ENCODE measurements around the gene TMEM114.

The TMEM114 gene

DNA sequence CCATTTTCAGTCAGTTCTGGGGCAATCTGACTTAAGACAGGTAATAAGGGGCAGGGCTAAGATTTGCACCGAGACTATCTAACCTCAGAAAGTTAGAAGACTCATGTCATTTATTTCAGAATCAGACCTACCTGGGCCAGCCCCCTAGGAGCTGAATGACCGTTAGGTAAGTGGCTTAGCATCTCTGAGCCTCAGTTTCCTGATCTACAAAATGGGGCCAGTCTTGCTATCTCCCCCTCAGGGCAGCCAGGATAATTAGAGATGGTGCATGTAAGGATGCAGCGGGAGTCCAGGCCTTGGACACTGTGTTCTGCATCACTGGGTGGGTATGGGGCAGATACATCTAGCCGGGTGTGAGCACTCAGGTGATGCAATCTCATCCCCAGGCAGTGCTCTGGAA lies 20.8 kb upstream of the TMEM114 start:
- DNase-seq, result no peak

DNA sequence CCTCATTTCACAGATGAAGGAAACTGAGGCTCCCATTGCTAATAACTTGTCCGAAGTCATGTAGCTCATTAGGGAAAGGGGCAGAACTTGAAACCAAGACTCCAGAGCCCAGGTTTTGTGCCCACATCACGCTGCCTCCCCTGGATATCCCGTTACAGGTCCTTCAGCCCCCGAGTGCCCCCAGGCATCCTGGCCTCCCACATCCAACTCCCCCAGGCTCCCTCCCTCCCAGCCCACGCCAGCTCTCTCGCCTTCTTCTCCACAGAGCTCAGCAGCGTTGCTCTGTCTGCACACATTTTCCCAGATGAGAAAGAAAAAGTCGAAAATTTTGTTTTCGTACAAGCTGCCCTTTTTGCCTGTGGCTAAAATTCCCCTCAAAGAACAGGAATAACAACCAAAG lies 16.9 kb upstream of the TMEM114 start:
- DNase-seq, result no peak

DNA sequence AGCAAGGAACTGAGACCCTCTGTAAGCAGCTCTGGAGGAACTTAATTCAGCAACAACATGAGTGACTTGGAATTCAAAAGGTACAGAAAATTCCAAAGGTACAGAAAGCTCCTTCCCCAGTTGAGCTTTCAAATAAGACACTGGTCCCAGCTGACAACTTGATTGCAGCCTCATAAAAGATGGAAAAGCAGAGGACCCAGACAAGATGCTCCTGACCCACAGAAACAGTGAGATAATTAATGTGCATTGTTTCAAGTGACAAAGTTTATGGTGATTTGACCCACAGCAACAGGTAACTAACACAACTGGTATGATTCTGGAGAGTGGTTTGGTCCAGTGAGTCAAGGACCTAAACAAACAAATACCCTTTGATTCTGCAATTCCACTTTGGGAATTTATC lies 15.2 kb upstream of the TMEM114 start:
- DNase-seq, result no peak

DNA sequence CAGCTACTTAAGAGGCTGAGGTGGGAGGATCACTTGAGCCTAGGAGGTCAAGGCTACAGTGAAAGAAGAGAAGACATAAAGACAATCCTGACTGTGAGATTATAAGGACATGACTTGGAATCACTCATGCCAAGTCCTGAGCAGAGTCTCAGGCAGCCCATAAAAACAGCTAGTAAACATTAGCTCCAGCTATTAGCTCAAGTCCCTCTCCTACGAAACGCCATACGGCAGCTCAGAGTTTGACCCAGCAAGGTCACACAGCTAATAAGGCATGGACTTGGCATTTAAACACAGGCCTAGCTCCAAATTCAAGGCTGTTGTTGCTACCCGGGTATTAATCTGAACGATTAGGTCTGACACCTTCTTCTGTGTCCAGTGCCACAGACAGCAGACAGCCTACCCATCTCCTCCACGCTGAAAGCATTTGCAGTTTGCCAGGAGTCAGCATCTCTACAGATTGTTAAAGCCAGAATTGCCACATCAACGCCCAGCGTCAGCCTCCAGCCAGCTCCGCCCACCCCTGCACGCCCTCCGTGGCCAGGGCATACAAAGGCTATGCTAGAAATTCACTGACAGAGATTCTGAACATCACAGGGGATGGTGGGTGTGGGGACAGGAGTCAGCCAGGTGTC lies 9.9 kb upstream of the TMEM114 start:
- DNase-seq, result no peak

DNA sequence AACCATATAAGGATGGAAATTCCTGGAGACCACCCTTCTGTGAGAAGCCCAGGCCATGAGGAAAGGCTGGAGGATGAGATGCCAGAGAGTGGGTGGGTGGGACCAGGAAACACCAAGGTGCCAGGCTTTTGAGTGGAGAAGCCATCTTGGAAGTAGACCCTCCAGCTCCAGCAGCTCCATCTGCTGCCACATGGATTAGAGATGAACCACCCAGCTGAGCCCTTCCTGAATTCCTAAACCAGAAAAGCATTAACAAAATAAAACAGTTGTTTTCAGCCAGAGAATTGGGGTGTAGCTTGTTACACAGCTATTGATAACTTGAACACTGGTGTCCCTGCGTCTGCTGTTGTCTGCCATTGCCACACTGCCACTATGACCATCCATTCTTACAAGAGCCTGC lies 6.3 kb upstream of the TMEM114 start:
- no peak for DNase-seq

DNA sequence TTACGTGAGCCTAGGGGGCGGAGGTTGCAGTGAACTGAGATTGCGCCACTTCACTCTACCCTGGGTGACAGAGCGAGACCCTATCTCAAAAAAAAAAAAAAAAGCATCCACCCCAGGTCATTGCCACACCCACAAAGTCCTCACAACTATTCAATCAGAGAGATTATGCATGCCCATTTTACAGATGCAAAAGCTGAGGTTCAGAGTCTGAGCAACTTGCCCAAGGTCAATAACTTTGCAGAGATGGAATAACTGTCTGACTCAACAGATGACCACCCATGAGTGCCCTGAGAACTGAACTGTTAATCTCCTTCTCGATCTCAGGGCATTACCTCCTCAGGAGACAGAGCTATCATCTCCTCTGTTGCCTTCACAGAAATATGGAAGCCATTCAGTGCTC lies 5.5 kb upstream of the TMEM114 start:
- no peak for DNase-seq

DNA sequence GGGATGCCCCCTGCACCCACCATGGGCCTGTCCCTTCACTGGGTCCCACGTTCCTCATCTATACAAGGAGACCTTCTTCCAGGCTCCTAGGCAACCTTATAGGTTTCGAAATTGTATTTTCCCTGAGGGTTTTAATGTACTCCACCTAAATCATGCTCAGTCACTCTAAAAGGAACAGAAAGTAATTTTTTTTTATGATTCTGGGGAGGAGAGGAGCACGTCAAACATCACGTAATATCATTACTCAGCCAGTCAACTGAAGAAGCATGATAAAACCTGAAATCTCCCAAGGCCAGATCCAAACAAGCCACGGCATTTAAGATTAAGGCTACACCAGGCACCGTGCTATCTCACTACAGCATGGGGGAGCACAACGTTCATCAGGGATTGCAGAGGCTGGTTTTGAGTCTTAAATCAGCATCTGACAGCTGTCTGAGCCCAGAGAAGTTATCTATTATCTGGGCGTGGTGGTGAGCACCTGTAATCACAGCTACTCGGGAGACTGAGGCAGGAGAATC lies 3.9 kb upstream of the TMEM114 start:
- no peak for DNase-seq

DNA sequence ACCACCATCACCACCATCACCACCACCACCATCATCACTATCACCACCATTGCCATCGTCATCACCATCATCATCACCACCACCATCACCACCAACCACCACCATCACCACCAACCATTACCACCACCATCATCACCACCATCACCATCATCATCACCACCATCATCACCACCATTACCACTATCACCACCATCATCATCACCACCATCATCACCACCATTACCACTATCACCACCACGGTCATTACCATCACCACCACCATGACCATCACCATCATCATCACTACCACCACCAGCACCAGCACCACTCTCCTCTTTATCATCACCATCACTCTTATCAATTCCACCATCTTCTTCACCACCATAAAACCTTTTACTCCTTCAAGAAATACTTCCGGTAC lies 1.1 kb upstream of the TMEM114 start:
- no peak for DNase-seq

DNA sequence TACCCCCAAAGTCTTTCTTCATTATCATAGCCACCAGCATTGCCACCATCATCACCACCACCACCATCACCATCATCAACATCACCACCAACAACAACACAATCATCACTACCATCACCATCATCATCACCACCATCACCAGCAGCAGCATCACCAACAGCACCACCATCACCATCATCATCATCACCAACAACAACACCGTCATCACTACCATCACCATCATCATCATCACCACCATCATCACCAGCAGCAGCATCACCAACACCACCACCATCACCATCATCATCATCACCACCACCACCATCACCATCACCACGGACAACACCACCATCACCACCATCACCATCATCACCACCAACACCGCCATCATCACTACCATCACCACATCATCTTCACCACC lies 500 bp upstream of the TMEM114 start:
- no peak for DNase-seq

DNA sequence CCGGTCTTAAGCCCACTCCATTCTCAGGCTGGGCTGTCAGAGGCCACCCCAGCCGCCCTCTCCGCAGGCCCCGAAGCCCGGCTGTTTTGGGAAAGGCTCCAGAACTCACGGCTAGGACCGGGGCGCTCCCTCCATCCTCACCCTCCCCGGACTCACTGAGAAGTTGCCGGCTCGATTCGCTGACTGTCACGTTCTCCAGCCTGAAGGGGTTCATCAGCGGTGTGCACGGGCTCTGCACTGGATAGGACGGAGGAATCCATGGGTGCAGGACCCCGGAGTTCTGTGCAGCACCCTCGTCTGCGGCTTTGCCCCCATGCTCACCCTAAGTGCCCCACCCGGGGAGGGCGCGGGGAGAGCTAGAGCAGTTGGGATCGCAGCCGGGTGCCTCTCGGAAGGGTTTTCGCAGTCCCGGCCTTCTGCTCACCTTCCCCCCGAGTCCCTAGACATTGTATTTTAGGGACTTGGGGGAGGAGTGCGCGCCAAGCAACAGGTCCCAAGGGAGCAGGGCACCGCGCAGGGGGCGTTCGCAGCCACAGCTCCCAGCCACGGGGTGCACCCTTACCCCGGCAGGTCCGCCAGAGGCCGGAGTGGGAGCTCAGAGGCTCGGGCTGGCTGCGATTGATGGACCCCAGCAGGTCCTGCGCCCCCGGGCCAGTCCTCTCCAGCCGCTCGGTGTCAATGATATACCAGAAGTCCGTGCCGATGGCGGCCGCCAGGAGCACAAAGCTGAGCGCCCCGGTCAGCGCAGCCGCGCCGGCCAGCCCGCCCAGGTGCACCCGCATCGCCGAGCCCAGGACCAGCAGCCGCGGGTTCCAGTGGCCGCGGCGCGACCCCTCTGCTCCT lies 1.0 kb downstream of the TMEM114 start:
- no peak for DNase-seq

DNA sequence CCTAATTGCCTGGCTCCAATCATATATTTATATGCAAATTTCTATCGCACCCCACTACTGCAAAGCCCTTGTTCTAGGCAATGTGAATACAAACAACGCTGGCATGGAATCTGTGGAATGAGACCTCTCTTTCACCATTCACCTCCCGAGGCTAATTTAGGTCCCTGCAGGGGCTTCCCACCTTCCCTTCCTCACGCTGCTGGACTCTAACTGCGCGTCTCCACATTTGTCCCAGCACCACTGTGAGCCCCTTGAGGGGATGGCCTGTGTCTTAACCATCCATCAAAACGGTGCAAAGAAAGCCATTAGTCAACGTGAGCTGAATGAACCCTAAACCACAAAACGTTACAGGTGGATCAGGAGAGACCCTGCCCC lies 1.6 kb downstream of the TMEM114 start:
- DNase-seq, result no peak

DNA sequence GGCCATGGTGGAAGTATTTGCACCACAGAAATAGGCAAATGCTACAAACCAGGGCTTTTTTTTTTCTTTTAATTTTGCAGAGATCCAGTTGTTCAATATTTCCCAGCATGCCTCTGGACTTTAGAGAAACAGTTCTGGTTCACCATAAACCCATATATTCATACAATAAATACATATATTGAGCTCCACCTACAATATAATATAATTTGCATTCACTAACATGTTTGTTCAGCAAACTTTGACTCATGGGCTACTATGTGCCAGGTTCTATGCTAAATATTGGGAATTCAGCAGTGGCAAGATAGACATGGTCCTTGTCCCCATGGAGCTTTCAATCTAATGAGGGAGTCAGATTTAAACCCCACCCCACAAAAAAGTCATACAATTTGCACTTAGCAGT lies 3.2 kb downstream of the TMEM114 start:
- DNase-seq, result no peak

DNA sequence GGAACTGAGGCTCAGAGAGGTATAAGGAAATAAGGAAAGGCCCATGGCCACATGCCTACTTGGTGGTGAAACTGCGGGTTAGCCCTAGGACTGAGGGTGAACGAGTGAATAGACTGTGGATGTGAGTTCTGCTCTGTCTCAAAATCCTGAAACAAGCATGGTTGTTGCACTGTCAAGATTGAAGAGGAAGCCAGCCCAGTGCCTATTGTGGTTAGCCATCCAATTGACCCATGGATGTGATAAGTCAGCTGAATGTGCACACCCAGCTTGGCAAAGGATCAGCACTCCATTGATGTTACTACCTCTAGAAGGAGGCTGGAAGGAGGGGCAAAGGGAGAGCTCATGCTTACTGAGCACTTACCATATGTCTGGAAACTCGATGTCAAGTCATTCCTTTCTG lies 4.5 kb downstream of the TMEM114 start:
- DNase-seq, result no peak

DNA sequence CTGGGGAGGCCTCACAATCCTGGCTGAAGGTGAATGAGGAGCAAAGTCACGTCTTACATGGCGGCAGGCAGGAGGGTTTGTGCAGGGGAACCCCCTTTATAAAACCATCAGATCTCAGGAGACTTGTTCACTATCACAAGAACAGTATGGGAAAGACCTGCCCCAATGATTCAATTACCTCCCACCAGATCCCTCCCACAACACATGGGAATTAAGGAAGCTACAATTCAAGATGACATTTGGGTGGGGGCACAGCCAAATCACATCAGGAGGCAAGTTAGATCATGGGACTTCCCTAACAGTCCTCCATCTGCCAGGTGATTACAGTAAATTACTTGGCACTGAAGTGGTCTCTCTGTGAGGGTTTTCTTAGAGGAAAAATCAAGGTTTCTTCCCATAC lies 5.3 kb downstream of the TMEM114 start:
- no peak for DNase-seq

DNA sequence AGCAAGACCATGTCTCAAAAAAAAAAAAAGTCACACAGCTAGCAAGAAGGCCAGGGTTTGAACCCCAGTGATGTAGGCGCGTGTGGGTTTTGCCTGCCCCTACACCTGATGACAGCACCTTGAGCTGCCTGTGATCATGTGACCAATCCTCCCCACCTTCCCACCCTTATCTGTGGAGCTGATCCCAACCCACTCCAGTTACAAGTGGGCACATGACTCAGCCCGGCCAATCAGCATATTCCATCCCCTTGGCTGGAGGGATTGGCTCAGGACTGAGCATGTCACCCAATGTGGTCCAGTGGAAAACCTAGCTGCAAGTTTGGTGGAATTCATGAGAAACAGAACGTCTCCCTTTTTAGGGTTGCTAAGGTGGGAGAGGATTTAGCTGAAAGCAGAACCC lies 6.6 kb downstream of the TMEM114 start:
- no peak for DNase-seq

DNA sequence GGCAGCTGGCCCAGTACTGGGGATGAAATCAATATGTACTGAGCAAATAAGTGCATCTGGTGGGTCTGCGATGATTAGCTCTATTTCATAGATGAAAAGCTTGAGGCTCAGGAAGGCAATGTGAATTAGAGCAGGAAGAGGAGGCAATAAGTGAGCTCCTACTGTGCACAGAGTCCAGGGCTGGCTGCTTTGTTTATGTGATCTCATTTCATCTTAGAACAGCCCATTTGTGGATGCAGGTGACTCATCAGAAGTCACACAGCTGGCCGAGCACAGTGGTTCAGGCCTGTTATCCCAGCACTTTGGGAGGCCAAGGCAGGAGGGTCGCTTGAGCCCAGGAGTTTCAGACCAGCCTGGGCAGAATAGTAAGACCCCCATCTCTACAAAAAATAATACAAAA lies 7.1 kb downstream of the TMEM114 start:
- DNase-seq, result no peak

DNA sequence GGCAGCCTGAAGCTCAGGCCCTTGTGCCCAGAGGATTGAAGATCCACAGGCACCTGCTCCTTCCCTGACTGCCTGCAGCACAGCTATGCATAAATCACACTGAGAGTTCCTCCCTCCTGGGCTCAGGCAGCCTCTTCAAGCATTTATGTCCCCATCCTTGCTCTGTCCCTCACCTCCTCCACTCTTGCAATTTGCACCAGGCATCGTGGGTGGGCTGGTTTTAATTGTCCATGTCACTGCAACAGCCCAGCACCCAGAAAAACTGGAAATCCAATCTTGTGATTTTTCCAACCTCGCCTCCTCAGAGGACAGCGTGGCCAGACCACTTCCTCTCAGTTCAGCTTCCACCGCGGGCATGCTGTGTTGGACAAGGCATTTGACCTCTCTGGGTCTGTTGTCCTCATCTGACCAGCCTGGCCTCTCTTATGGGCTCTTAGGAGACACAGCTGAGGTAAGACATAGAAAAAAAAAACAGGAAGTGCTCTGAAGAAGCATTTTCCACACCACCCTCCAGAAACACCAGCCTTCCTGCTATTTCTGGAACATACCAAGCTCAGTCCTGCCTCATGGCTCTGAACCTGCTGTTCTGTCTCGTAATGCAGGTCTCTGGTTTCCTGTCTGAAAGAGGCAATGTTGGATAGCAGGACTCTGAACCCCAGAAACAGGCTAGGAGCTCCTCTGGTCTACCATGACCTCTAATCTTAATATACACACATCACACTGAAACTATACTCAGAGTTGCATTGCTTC lies 8.3 kb downstream of the TMEM114 start:
- no peak for DNase-seq

DNA sequence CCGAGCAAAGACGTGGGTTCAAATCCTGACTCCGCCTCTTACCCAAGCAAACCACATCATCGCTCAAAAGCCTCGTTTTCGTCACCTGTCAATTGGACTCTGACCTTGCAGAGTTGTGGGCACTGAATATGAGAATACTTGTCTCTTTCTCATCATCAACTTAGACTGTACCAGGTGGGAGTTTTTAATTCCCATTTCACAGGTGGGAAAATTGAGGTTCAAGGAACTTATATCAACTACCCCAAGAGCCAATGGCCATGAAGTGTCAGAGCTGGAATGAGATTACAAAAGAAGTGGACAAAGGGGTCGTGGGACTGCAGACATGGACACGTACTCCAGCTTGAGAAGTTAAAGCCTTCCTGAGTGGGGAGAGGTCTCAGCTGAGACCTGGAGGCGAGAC lies 10.8 kb downstream of the TMEM114 start:
- DNase-seq, result no peak

DNA sequence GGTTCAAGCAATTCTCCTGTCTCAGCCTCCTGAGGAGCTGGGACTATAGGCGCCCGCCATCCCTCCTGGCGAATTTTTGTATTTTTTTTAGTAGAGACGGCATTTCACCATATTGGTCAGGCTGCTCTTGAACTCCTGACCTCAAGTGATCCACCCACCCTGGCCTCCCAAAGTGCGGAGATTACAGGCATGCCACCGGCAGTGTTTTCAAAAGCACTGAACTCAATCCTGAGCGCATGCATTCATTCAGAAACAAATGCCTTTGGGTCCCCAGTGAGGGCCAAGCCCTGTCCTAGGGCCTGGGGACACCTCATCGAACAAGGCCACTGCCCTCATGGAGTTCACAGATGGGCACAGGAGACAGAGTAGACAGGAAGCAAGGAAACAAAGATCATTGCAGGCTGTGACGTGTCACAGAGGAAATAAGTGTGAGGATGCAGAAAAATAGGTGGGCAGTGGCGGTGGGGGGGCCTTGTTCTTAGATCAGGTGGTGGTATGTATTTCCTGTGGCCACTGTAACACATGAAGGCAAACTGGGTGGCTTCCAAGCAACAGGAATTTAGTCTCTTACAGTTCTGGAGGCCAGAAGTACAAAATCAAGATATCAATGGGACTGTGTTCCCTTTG lies 12.5 kb downstream of the TMEM114 start:
- DNase-seq, result no peak

DNA sequence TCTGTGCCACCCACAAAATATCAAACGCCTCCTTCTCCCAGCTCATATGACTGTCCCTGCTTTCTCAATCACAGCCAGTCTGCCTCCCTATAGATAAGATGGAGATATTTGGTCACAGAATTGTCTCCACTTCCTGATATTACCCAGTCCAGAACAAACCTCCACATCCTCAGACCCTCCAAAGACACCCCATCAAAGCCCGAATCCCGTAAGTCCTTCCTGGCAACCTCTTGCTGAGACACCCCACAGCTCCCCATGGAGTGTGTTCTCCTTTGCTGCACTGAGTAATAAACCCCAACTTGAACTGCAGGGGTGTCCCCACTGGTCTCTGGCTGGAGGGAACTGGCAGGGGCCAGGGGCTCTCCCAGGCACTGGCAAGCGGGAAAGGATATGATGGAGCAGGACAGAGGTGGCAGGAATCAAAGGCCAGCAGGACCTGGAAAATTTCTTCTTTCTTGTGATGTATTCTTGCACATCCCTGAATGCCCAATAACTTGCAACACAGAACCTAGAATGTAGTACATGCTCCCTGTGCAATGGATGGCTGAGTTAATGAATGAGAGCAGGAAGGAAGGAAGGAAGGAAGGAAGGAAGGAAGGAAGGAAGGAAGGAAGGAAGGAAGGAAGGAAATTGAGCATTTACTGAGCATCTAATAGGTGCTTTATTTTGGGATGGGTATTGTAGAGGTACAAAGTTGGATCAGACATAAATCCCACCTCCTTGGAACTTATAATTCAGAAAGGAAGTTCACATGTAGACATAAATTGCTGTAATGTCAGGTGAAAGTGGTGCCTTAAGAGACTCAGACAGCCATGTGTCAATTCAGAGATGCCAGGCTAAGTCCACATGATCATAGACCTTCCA lies 13.9 kb downstream of the TMEM114 start:
- no peak for DNase-seq

DNA sequence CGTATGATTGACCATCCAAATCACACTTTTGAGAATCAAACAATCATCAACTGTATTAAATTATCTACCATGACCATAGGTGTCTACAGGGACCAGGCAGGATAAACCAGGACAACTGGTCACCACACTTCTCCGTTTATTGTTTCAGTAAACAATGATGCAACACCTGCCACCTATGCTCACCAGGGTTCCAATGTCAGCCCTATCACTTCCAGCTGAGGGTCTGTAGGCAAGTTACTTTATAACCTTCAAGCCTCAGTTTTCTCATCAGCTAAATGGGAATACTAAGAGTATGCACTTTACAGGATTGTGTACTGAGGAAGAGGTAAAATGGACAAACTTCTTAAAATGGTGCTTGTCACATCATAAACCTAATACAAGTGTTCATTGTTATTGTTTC lies 14.9 kb downstream of the TMEM114 start:
- no peak for DNase-seq
